LNCAP (cell line): ENCODE results near the gene SLC39A11.

ENCODE experiments used
- TF ChIP-seq, protein P1 (sequence below): fragments of 450-650 bp; IDR thresholded peaks from 2 replicates; pipeline ENCODE4 v1.5.1; 2017; ENCODE audit warnings: mild to moderate bottlenecking

SLC39A11 gene

DNA sequence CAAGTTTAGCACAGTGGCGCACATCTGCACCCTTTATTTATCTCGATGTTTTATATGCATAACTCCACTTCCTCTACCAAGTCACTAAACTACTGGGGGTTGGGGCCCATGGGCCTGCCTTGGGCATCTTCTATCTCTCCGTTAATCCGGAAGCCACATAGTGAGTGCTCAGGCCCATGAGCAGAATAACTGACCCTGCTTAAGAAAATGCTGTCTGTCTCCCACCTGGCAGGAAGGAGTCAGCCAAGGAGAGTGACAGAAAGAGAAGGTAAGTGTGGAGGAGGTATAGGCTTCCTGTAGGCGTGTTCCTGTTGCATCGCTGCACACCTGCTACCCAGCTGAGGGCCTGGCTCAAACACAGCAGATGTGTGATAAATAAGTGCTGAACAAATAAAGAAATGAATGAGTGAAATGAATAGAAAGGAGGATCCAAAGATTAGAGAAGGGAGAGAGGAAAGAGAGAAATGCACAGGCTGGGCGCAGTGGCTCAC, 320.1 kb downstream of the SLC39A11 start:
- TF ChIP-seq, protein P1, sequence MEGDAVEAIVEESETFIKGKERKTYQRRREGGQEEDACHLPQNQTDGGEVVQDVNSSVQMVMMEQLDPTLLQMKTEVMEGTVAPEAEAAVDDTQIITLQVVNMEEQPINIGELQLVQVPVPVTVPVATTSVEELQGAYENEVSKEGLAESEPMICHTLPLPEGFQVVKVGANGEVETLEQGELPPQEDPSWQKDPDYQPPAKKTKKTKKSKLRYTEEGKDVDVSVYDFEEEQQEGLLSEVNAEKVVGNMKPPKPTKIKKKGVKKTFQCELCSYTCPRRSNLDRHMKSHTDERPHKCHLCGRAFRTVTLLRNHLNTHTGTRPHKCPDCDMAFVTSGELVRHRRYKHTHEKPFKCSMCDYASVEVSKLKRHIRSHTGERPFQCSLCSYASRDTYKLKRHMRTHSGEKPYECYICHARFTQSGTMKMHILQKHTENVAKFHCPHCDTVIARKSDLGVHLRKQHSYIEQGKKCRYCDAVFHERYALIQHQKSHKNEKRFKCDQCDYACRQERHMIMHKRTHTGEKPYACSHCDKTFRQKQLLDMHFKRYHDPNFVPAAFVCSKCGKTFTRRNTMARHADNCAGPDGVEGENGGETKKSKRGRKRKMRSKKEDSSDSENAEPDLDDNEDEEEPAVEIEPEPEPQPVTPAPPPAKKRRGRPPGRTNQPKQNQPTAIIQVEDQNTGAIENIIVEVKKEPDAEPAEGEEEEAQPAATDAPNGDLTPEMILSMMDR, result no peak

- TF ChIP-seq, protein P1, result no peak
Observed at GRCh38 chr17:72771734-72772133, 320.8 kb downstream of the SLC39A11 start.

- TF ChIP-seq, protein P1, result no peak
Observed at GRCh38 chr17:72766761-72767356, 325.6 kb downstream of the SLC39A11 start.

DNA sequence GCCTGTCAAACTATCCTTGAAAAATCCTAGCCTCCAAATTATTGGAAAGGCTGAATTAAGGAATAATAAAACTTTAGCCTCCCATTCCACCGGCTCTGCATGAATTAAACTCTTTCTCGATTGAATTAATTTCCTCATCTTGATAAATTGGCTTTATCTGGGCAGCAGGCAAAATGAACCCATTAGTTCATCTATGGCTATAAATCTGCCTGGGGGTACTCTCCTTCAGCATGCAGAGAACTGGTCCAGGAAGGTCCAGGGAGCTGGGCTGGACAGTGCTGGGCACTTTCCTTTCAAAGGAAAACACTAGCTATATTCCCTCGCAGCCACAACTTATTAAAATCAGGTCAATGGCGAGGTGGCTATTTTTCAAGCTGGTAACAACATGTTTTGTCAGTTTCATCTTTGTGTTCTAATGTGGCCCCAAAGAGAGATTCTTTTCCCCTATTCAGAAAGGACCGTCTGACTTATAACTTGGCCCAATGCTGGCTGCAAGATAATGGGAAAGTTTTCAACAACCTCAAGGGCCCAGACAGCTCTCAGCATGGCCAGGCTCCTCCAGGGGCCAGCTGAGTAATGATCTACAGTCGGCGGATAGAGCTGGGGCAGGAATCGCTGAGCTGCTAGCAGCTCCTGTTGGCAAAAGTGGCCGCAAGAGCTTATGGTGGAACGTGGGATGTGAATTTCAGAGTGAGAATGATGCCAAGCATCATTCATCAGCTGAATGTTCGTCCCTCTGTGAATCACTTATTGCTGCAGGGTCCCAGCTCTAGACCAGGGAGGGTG, 326.9 kb downstream of the SLC39A11 start:
- TF ChIP-seq, protein P1, result no peak

- TF ChIP-seq, protein P1, result no peak
Observed at GRCh38 chr17:72764632-72765041, 327.9 kb downstream of the SLC39A11 start.

DNA sequence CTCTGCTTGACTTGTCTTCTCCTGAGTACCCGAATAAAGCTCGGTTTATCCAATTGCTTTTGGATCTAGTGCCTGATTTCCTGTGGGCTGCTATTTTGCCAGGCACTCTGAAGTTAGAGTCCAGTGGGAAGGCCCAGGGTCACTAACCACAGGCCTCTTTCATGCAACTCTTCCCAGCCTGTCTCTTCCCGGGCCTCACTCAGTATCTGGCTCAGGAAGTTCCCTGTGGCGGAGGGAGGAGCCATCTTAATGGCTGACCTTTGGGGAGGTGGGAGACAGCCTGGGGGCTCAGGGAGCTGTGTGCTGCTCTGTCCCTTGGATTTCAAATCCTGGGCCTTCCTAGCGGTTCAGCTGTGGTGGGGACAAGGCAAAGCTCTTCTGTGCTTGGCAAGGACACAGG, 328.5 kb downstream of the SLC39A11 start:
- TF ChIP-seq, protein P1, result no peak

- TF ChIP-seq, protein P1, result no peak
Observed at GRCh38 chr17:72761431-72761830, 331.1 kb downstream of the SLC39A11 start.
